ENCODE data around the gene BNIP2.

DNA sequence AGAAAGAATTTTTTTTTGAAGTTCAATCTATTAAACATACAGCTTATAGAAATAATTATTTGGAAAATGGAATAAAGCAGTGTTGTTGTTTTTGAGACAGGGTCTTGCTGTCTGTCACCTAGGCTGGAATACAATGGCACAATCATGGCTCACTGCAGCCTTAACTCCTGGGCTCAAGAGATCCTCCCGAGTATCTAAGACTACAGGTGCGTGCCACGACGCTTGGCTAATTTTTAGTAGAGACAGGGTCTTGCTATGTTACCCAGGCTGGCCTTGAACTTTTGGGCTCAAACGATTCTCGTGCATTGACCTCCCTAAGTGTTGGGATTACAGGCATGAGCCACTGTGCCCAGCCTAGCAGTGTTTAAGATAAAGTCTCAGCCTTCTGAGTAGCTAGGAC, 8.8 kb downstream of the BNIP2 start:
- TF ChIP-seq CTCF (conservative IDR thresholded peaks at IDR 0.05; ENCODE audit: low read length) = no peak
- TF ChIP-seq EZH2phosphoT487 (IDR thresholded peaks at IDR 0.05; ENCODE audit: borderline replicate concordance) = no peak
